ENCODE measurements around the gene ECT2L.

The ECT2L gene

DNA sequence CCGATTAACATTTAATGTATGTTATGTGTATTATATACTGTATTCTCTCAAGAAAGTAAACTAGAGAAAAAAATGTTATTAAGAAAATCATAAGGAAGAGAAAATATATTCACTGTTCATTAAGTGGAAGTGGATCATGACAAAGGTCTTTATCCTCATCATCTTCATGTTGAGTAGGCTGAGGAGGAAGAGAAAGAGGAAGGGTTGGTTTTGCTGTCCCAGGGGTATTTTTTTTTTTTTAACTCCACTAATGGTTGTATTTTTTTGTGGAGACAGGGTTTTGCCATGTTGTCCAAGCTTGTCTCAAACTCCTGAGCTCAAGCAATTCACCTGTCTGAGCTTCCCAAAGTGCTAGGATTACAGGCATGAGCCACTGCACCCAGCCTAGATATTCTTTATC lies 11.0 kb downstream of the ECT2L start:
- DNase-seq, result no peak

DNA sequence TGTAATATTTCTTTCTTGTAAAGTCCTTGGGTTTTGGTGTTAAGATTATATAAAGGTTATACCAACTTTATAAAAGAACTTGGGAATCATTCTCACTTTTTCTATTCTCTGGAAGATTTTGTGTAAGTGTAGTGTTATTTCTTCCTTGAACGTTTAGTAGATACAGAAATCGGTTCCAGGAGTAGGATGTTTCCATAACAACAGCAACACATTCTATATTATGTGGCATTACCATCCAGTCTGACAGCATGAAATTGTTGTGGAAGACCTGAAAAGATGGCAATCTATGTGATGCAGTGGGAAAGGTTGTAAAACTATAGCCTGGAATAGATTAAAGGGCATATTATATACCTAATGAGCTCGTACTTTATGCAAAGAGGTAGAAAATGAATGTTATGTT lies 13.8 kb downstream of the ECT2L start:
- no peak for DNase-seq

DNA sequence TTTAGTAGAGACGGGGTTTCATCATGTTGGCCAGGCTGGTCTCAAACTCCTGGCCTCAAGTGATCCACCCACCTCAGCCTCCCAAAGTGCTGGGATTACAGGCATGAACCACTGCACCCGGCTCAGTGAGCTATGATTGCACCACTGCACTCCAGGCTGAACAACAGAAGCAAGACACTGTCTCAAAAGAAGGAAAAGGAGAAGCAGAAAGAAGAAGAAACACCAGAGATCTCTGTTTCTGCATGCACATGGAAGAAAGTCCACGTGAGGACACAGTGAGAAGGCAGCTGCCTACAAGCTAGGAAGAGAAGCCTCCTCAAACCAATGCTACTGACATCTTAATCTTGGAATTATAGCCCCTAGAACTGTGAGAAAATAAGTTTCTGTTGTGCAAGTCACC lies 16.0 kb downstream of the ECT2L start:
- no peak for DNase-seq

DNA sequence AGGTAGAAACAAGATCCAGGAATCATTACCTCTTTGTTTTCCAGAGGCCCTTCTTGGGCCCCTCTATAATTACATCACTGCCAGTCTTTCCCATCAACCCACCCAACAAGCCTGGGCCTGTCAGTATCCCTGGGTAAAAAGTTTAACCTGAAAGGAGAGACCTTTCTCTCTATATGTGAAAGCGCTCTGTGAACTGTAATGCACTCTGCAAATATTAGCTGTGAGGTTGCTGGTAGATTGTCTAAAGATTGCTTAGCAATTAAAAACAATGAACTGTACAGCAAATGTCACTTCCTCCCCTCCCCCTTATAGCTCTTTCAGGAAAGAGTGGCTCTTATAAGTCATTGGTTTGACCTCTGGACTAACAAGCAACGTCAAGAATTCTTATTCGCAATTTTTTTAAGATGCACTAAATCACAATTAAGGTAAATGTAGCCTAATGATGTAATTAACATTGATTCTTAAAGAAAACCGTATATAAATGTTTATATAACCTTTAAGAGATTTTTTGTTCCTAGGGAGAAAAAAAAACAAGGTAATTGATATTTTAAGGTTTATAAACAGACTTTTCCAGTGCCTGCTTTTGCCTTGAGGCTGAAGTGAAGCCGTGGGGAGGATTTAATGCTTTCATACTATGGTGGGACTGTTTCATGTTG lies 18.4 kb downstream of the ECT2L start:
- no peak for DNase-seq

DNA sequence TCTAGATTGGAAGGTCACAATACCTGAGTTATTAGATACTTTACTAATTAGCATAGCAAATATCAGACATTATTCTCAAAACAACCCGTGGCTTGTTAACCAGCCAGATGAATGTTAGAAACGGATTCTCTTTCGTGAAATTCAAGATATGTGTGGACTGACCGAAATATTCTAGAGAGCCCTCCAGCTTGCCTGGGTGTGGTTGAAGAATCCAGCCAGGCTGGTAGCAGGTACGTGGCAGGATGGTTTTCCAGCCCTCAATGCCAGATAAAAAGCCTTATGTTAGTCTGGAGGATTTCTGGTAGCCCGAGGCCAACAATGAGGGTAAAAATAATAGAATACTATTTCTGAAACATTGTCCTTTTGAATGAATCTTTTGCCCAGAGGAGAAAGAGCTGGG lies 19.3 kb downstream of the ECT2L start:
- no peak for DNase-seq

DNA sequence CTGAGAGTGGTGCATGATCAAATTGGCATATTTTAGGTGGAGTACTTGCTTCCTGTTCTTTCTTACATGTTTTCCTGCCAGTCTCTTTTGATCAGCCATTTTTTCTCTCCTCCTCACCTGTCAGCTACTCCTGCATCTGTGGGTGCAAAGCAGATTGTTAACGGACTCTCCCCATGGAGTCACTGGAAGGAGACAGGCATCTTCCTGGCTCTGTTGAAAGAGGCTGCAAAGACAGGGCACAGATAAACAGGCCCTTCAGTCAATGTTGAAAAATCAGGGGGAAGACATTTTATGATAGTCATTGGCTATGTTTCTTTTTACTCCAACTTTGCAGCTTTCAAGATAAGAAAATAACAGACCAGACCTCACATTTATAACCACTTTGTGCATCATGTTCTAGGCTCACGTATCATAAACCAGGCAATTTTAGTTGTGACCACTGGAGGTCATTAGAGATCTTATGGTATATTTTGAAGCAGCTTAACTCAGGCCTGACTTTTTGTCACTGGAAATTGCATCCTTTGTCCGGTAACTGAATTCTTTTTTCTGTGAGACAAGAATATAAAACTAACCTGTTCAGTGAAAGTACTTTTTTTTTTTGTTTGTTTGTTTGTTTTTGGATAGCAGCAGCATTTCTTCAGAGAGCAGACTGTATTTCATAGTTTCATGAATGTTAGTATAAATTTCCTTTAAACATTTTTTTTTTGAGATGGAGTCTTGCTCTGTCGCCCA lies 20.1 kb downstream of the ECT2L start:
- DNase-seq, result no peak

DNA sequence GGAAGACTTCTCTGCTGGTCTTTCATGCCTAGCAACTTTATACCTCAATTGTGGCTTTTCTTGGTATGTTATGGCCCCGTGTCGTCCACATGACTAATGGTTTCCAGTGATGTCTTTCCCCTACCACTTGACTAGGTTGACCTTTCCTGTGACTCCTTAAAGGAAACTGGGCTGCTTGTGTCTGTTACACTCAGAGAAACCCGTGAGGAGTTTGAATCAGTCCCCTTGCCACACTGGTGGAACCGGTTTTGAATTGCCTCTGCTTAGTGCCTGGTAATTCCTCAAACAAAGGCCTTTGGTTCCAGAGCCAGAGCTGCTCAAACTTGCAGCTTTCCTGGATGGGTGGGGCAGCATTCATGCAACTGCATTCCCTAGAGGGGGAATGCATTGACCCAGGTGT lies 21.9 kb downstream of the ECT2L start:
- no peak for DNase-seq

DNA sequence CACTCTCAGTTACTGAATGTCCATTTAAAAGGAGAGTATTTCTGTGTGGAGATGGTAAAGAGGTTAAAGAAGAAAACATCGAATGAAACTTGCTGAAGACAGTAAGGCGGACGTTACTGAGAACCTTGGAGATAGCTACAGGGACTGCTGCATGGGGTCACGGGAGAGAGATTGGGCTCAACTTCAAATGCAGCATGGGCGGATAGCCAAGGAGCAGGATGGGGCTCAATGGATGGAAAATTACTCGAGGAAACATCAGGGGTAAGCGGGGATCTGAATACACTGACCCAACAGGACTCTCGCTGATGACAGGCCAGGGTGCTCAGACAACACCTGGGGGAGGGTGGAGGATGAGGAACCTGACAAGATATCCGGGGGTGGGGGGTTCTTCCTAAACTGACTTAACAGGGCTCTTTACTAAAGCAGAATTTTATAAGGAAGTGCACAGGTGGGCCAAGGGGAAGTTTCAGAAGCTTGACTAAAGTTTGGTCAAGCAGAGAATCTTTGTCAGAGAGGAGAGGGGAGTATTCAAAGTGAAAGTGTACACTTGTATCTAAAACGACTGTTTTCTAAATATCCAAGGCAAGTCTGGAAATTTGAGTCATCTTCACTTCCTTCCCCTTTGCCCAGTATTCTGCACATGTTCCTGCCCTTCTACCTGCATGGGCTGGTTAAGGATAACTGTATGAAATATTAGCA lies 22.8 kb downstream of the ECT2L start:
- no peak for DNase-seq

DNA sequence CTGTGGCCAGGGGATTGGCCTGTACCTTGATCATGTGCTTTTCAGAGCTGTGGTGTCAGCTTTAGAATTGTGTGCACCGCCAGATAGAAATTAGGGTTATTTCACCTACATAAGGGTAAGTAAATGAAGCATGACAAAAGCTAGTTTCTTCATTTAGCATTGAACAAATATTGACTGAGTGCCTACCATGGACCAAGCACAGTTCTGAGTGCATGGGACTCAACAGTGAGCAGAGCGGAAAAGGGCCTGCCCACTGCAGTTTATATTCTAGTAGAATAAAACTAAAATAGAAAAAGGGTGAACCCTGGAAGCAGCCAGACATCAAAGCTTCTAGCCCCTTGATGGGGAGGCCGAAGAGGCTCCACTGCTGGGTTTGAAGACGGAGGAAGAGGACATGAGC lies 25.6 kb downstream of the ECT2L start:
- no peak for DNase-seq

DNA sequence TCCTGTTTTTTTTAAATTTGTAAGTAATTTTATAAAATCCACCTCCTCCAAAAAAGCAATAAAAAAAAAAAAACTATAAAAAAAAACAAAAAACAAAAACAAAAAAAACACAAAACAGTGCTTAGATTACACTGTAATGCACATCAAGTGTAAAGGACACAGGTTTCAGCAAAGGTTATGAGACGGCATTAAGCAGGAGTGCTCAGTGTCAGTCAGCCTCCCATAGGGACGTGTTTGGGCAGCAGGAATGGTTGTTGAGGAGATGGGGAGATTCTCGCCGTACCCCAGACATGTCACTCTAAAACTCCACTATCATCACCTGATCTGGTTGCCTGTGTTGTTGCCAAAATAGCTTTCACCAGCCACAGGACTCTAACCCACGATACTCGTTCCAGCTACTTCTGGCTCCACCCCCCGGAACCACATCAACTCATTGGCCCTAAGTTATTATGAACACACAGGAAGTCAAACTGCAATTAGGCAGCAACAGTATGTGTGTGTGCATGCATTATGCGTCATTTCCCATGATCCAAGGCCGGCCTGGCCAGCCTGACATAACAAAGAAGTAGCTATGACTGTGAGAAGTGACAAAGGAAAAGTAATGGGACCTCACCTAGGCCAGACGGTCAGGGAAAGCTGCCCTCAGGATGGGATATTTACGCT lies 28.7 kb downstream of the ECT2L start:
- DNase-seq, result no peak

DNA sequence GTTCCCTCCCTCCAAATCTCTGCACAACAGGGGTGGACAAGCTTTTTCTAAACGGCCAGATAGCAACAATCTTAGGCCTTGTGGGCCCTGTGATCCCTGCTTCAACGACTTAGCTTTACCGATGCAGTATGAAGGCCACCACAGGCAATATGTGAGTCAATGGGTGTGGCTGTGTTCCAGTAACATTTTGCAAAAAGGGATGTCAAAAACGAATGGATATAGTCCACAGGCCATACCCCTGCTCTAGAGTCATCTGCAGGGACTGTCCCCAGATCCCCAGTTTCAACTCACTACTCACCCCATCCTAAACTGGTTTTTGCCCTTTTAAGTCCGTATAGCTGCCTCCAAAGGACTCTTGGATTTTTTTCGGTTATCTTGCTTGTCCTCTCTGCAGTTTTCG lies 34.4 kb downstream of the ECT2L start:
- DNase-seq, result no peak

DNA sequence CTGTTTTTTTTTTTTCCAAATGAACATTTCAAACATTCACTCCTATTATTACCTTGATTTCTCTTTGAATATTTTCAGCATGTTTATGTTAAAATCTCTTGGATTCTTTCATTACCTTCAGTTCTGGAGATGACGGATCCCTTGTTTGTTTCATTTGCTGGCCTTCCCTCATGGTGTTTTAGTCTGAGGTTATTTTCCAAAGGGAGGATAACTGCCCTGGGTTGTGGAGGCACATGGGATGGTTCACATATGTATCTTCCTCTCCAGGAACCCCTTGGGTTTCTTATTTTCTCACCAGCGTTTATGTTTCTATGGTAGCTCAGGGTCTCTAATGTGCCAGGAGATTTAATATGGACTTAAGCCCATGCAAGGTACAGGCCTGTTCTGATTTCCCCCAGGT lies 36.3 kb downstream of the ECT2L start:
- DNase-seq, result no peak

DNA sequence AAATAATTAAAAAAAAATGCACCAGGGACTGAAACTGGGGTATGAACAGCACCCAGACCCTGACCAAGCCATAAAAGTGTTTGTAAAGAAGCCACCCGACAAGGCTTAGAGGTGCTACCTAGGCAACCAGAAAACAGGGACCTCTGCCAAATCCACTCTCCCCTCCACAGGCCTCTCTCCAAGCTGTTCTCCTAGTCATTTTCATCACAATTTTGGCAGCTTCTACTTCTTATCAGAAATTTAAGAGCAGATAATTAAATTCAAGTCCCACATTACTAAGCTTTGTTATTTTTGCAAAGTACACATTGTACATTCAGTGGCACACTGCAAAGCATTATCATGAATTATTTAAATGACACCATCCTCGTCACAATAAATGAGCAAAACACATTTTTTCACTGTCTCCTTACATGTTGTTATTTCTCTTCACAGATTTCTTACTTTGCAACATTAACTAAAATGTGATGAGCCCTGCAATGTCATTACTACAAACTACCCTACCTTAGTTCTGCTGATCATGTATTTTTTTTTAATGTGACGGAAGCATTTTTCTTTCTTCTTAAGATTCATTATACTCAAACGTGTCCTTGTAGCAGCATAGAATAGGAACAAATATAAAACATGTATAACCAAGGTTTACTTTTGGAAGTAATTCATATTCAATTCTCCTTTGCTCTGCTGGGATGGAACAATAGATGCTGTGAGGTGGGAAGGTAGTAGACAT lies 38.1 kb downstream of the ECT2L start:
- DNase-seq, result no peak

DNA sequence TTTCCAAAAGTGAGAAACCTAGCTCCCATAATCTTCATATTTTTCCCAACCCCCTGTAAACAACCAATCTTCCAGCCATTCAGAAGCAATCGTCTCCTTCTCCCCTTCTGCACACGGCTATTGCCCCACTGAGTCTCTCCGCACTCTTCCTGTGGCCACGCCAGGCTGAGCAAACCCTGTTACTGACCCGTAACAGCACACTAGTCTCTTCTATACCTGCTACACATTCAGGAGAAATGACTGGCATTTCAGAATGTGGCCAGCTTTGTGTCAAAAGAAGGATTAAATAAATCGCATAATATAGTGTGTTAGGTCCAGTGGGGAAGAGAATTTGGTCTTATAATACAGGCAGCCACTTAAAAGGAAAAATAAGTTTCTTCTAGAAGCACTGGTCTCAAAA lies 41.4 kb downstream of the ECT2L start:
- no peak for DNase-seq

DNA sequence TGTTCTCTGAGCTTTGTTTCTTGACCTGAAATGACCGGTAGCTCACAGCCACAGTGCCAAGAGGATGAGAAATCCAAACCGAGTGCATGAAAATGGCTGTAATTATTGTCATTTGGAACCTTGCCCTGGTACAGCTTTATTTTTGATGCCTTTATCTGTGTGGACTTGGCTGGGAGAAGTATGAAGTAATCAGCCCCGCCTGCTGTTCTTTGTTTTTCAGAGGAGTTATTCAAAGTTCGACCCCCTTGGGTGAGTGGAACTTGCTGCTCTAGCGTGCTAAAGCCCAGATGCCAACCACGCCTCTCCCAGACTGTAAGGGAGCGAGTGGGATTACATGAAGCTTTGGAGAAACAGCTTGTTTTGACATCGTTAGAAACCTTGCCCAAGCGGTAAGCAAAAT lies 48.3 kb downstream of the ECT2L start:
- no peak for DNase-seq

DNA sequence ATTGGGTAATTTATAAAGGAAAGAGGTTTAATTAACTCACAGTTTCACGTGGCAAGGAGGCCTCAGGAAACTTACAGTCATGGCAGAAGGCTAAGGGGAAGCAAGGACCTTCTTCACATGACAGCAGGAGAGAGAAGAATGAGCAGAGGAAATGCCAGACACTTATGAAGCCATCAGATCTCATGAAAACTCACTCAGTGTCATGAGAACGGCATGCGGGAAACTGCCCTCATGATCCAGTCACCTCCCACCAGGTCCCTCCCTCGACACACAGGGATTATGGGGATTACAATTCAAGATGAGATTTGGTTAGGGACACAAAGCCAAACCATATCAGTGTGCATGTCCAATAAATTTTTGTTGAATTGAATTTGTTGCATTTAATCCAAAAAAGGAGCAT lies 52.0 kb downstream of the ECT2L start:
- DNase-seq, result no peak

DNA sequence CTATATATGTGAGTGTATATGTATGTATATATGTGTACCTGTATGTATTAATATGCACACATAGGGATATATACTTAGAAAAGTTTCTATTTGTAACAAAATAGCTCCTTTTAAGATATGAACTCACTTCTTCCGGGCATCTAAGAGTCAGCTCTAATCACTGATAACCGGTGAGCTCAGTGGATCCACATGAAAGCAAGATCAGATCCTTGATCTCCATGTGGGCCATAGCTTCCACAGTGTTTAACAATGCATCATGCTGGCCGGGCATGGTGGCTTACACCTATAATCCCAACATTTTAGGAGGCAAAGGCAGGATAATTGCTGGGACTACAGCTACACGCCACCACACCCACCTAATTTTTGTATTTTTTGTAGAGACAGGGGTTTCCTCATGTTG lies 52.6 kb downstream of the ECT2L start:
- DNase-seq, result no peak

DNA sequence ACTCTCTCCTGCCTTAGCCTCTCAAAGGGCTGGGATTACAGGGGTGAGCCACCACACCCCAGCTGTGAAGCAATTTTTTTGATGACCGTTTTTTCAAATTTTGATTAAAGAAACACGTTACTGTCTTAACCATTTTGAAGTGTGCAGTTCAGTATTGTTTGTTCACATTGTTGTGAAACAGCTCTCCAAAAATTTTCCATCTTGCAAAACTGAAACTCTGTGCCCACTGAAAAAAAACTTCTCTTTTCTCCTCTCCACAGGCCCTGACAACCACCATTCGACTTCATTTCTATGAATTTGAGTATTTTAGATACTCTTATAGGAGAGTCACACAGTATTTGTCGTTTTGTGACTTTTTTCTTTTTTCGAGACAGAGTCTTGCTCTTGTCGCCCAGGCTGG lies 53.9 kb downstream of the ECT2L start:
- DNase-seq, result no peak

DNA sequence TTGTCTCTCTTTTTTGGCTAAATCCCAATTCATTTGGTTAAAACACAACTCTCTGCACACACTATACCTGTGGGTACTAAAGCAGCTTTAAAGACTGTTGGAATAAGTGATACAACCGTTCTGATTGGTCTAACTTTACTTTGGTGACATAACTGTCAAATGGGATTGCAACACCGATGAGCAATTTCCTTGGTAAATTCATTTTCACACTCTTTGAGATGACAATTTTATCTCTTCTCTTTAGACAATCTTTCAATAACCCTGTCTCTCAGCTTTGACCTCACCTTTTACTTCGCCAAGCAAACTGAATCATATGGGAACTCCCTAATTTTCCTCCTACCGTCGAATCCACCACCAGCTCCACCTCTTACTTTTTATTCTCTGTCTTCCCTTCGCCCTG lies 60.8 kb downstream of the ECT2L start:
- DNase-seq, result no peak

DNA sequence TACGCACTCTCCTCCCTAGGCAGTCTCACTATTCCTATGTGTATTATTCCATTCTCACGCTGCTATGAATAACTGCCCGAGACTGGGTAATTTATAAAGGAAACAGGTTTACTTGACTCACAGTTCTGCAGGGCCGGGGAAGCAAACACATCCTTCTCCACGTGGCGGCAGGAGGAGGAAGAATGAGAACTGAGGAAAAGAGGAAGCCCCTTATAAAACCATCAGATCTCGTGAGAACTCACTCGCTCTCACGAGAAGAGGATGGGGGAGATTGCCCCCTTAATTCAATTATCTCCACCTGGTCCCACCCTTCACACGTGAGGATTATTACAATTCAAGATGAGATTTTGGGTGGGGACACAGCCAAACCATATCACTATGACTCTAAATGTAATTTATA lies 61.9 kb downstream of the ECT2L start:
- no peak for DNase-seq

DNA sequence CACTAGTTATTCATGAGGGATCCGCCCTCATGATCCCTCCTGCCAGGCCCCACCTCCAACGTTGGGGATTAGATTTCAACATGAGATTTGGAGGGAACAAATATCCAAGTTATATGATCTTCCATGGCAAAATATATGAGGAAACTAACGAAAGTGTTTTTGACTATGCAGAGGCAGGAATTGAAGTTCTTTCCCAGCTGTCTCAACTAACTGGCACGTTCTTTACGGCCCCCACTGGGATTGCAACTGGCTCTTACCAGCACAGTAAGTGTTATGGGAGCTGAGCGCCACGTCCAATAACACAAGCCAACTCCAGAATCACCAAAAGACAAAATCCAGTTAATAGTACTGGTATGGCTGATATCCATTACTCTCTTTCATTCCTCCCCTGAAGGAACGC lies 66.6 kb downstream of the ECT2L start:
- no peak for DNase-seq

DNA sequence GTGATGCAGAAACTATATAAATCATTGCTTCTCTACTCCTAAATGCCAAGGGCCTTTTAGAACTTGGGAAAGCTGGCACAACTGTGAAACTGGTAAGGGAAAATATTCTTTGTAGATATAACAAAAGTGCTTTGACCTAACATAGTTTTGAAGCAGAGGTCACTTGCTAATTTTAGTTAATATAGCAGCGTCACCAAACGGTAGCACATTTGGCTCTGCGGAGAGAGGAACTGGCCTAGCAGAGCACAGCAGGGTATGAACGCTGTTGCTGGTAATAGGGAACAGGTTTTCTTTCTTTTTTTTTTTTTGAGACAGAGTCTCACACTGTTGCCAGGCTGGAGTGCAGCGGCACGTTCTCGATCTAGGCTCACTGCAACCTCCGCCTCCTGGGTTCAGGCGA lies 67.4 kb downstream of the ECT2L start:
- DNase-seq, result no peak

DNA sequence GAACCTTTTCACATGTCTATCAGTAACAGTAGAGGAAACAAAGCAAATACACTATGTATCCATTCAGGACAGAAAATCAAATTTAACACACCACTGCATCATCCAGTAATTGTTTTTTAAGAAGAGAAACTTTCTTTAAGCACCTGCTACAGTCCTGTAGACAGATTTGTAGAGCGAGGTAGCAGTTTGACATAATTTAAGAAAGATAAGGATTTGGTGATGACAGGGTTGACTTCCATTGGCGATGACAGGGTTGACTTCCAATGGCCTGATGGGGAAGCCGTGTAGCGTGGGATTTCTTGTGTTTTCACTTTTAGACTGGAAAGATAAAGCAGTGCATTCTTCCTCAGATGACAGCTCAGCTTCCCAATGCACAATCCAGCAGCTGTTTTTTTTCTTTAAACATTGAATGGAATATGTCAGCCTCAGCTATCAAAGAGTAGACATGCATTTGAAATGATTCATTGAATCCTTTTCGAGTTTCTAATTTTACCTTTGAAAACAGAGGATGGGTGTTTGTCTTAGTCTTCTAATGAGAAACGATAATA lies 68.5 kb downstream of the ECT2L start:
- no peak for DNase-seq

Measured in activated CD4-positive, alpha-beta T cell treated with anti-CD3 and anti-CD28 coated beads for 1 hour (primary cell).